HG03520 (cell line): Measurements from ENCODE around the gene ISM2.

Source experiments
- ATAC-seq: cut with Tn5 transposase; IDR thresholded peaks from one replicate; pipeline ENCODE4 v1.9.1; 2021; ENCODE audit warnings: mild to moderate bottlenecking, moderate library complexity; ENCODE audit not compliant: unreplicated experiment

The ISM2 gene

DNA sequence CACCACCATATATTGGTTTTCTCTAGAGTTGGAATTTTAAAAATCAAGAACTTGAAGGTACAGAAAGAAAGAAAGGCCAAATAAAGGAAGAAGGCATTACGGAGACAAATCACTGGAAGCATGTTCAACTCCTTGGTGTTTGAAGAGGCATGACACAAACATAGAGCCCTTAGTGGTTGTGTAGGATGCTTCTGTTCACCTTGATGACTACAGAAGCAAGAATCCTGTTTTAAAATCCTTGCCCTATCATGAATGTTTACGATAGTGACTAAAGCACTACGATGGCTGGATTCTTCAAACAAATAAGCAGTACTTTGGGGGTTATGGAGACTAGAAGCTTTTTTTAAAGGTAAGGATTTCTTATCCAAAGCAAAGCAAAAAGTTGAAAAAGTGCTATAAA lies 10.3 kb upstream of the ISM2 start:
- ATAC-seq, result no peak

DNA sequence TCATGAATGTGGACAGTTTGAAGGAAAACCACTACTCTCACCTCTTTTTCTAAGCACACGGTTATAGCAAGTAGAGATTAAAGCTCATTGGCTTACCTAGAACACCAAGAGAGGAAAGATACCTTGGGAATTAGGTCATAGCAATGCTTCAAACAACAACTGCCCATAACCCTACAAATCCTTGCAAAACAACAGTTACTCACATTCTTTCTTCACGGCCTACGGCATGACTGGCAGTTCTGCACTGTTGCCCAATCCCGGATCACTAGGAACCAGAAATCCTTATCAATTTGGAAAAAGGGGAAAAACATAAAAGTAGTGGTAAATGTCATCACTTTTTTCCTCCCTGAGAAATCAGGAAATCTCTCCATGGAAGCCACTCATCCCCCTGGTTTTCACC lies 9.6 kb upstream of the ISM2 start:
- ATAC-seq, result no peak

DNA sequence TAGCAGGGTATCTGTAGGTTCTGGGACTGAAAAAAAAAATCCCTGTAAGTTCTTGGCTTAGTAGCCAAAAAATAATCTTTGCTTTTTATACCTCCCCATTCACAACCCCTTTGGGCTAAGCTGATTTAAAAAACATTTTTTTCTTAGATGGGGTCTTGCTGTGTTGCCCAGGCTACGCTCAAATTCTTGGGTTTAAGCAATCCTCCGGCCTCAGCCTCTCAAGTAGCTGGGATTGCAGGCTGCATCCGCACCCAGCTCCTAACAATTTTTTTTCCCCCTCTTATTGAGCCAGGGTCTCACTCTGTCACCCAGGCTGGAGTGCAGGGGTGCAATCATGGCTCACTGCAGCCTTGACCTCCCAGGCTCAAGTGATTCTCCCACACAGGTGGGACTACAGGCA lies 9.1 kb upstream of the ISM2 start:
- no peak for ATAC-seq

DNA sequence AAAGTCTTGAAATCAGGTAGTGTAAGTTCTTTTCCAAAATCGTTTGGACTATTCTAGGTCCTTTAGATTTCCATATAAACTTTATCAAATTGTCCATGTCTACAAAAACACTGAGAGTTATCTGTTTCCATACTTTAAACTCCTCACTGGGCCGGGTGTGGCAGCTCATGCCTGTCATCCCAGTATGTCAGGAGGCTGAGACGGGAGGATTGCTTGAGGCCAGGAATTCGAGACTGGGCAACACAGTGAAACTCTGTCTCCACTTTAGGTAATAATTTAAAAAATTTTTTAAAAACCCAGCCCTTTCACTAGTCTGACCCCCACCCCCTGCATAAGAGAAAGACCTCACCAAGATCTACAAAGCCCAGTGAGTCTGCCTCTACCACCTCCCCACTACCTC lies 6.4 kb upstream of the ISM2 start:
- no peak for ATAC-seq

DNA sequence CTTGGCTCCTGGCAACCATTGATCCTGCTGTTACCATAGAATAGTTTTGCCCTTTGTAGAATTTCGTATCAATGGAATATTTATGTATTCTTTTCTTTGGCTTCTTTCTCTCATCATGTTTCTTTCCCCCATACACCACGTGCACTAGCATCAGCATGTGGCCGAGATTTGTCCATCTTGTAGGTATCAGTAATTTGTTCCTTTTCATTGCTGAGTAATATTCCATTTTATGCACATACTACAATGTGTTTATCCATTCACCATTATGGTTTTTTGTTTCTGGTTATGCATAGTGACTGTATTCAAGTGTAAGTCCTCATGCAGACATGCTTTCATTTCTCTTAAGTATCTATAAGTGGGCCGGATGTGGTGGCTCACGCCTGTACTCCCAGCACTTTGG lies 4.5 kb upstream of the ISM2 start:
- no peak for ATAC-seq

DNA sequence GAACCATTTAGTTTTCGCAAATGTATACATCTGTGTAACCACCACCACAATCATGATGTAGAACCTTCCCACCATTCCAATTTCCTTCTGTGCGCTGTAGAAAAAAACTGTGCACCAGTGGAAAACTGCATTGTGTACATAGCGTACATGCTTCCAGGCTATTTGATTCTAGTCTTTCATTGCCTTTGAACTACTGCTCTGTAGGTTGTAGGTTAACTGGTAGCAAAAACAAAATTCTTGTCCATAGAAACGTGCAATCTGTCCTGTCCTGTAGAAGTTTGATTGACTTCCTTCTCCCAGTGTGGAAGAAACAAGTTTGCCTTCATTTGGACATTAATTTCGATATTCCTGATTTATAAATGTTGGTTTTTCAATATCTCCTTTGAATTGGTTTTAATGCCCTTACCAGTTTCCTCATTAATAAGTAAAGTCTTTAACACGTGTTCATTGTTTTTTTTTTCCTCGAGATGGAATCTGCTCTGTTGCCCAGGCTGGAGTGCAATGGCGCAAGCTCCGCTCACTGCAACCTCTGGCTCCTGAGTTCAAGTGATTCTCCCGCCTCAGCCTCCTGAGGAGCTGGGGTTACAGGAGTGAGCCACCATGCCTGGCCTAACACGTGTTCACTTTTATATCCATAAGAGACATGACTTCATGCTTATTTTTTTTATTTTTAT lies 3.6 kb upstream of the ISM2 start:
- no peak for ATAC-seq

DNA sequence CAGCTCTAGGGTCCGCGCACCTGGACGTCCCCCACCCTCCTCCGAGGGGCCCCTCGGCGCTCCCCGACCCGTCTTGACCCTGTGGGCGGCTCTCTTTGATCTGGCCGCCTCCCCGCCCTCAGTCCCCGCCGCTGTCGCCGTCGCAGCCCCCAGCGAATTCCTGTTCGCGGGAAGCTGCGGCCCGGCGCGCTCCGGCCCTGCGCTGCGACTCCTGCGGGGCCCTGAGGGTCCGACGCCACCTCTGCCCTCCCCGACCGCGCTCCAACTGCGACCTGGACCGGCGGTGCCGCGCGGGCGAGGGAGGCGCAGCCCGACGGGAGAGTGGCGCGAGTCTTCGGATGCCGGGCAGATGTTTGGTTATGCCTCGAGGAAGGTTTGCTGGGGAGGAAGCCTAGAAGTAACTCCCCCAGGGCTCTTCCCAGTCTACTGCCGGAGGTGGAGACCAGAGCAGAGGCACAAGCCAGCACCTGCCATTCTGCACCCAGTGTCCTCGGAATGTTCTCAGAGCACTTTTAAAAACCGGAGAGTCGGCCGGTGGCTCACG lies 440 bp upstream of the ISM2 start:
- ATAC-seq, result peak; percentile 9

DNA sequence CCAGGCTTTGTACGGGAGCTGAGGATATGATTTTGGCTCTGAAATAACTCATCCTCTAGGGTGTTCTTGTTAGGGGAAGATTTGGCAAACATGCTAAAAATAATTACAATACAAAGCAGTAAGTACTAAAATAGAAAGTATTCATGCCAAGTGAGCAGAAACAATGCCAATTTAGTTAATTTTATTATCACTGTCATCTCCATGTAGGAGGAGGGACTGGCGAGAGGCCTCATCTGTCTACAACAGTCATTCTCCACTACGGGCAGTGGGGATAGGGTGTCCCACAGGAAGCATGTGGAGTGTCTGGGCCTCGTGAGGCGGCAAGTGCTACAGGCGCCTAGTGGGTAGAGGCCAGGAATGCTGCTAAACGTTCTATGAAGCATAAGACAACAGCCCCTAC lies 3.3 kb downstream of the ISM2 start:
- no peak for ATAC-seq

DNA sequence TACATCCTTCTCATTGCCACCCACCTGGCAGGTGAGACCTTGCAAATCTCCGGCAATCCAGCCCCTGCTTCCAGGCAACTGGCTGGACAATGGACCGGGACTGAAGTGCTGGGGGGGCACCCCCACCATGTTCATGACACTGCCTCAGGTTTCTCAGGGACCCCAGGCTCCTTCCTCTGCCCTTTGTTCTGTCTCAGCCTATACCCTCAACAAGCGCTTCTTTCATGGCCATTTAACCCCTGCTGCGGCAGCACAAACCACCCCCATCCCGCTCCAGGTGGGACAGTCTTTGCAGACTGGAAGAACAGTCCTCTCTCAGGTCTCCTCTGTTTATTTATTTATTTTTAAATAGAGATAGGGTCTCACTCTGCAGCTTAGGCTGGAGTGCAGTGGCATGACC lies 7.6 kb downstream of the ISM2 start:
- no peak for ATAC-seq

DNA sequence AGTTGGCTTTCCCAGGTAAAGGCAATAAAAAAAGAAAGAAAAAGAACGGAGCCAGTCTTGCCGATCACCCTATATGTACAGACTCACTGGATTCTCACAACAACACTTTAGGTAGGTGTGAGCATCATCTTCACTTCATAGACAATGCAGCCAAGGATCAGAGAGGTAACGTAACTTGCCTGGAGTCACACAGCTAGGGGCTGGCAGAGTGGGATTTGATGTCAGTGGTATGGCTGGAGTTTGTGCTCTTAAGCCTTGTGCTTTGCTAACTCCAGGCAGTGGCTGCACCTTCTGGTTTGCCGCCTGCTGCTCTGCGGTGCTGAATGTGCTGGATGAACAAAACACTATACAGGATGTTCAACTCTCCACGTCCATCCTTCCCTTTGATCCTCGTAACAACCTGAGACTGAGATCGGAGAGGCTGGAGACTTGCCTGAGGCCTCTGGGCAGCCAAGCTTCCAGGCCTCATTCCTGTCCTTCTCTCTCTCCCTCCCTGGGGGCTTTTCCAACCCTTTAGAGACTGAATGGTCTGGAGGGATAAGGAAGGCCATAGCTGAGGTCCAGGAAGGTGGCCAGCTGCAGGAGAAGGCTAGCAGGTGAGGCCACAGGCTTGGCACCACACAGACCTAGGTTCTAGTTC lies 8.1 kb downstream of the ISM2 start:
- no peak for ATAC-seq

DNA sequence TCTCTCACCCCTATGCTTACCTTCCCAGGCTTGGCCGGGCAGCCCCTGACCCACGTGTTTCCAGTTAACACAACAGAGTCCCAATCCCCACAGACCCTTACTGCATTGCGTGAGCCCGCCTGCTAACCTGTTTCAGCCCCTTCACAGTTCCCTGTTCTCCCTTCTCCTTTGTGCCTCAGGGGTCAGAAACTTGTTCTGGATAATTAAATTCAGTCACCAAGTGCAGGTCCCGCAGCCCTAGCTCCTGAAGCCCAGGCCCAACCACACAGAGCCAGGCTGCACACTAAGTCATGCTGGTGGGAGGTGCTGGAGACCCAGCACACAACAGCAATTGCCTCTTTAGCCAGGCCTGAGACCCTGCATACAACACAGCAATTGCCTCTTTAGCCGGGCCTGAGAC lies 9.6 kb downstream of the ISM2 start:
- ATAC-seq, result no peak

DNA sequence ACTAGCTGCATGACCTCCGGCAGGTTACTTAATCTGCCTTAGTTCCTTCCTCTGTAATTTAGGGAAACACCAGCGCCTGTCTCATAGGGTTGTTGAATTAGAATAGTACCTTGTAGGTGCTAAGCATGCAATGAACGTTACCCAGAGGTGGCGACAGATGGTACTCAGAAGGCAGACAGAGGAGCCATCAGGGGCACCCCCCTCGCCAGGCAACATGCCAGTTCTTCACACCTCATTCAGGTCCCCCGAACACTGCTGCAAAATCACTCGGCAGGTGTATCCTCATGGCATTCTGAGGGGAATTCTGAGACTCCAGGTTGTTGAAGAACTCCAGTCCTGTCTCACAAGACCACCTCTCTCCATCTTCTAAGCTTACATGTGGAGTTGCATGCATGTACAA lies 10.1 kb downstream of the ISM2 start:
- ATAC-seq, result no peak

DNA sequence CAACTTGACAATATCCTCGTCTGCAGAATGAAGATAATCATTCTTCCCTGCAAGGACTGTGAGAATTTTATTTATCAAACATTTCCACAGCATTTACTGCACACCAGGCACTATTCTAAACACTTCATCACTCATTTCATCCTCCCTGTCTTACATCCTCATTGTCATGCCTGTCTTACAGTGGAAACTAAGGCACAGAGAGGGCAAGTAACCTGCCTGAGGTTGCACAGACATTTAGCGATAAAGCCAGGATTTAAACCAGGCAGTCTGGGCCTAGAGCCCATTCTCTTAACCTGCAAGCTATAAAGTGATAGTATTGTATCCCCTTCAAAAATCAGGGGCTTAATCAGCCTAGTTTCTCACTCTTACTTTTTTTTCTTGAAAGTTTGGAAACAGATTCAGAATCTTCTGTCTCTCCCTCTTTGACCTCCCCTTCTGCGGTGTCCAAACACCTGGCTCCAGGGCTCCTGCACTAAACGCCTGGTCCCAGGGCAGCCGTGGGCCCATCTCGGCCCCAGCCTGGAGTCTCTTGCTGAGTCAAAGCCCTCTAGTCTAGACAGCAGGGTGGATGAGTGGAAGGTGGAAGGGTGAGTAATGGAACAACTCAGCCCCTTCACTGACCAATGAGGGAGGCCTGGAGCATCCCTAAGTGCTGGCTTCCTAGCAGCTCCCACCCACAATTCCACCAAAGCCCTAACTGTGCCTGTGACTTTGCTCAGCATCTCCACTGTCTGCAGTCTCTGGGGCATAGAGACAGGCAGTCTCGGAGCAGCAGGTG lies 12.5 kb downstream of the ISM2 start:
- ATAC-seq, result no peak

DNA sequence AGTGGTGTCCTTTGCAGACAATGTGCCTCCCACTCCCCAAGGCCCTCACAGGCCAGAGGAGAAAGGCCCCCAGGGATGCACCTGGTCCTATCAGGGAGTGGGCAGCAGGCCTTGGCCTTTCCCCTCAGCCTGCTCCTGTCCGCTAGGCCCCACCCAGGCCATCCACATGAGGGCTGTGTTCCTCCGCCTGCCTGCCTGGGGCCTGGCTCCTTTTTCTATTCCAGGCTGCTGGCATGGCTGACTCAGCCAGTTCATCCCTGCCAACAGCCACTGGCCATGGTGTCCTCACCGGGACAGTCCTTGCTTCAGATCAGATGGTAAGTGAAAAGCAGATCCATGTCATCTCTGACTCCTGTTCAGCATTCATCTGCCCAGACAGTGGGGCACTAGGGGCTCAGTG lies 13.4 kb downstream of the ISM2 start:
- ATAC-seq, result no peak

DNA sequence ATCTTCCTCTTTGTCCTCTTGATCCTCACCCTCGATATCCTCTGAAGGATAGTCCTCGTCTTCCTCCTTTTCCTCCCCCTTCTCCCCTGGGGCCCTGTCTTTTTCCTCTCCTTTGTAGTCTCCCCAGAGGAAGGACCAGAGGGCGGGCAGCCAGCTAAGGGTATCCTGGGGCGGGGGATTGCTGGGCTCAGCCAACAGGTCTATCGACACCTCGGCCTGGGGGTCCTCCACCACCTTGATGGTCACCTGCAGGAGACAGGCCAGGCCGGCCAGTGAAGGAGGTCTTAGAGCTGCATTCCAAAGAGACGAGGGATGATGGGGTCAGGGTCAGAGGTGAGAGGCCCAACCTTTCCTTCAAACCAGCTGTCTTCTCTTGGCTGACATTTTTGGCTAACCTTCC lies 16.2 kb downstream of the ISM2 start:
- ATAC-seq, result no peak

DNA sequence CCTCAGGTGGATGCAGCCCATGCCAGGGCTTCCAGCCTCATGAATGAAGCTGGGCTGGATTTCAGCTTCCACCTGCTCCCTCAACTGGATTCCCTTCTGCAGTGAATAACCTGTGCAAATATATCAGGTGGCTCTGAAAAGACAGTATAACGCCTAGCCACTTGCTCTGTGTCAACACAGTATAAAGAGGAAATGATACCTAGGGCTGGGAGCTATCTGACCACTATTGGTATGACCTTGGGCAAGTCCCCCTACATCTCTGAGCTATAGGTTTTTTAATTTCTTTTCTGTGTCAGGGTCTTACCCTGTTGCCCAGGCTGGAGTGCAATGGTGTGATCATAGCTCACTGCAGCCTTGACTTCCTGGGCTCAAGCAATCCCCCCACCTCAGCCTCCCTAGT lies 19.8 kb downstream of the ISM2 start:
- peak; percentile 97 for ATAC-seq

DNA sequence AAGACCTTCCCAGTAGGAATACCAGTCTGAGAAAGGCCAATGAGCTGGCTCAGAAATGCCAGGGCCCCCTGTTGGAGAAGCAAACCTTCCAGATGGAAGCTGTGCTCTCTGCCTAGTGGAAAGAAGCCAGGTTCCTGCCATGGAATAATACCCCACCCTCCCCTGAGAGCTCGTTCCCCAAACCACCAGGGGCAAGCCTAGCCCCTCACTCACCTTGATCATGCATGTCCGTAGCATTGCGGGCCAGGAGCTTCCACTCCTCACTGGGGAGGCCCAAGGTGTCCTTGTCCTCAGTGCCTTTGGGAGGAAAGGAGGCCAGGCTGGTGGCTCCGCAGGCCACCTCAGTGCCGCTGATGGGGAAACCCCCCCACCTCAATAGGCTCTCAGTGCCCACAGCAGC lies 20.6 kb downstream of the ISM2 start:
- no peak for ATAC-seq

DNA sequence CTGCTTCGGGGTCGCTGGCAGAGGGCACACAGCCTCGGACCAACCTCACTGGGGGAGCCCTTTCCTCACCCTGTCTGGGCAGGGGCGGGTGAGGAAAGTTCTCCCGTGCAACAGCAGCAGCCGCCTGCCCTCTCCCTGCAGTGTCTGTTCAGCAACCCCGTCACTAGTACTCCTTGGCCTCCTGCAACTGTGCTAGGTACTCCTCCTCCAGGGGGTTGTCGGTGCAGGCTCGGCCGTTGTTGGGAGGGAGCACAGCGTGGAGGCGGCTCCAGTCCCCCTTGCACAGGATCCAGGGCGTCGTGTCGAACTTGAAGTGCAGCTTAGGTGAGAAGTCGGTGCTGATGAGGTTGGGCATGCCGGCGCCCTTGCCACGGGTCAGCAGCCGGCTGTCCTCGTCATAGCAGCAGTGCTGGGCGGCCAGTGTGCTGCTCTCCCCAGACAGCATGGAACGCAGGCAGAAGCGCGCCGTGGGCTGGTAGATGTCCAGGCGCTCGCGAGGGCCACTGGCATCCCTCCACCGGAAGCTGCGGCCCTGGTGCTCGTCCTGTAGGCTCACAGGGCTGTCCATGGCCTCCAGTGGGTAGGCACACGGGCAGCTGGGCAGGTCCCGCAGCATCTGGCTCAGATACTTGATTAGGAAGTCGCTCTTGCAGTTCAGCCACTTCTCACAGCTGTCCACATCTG lies 23.0 kb downstream of the ISM2 start:
- no peak for ATAC-seq

DNA sequence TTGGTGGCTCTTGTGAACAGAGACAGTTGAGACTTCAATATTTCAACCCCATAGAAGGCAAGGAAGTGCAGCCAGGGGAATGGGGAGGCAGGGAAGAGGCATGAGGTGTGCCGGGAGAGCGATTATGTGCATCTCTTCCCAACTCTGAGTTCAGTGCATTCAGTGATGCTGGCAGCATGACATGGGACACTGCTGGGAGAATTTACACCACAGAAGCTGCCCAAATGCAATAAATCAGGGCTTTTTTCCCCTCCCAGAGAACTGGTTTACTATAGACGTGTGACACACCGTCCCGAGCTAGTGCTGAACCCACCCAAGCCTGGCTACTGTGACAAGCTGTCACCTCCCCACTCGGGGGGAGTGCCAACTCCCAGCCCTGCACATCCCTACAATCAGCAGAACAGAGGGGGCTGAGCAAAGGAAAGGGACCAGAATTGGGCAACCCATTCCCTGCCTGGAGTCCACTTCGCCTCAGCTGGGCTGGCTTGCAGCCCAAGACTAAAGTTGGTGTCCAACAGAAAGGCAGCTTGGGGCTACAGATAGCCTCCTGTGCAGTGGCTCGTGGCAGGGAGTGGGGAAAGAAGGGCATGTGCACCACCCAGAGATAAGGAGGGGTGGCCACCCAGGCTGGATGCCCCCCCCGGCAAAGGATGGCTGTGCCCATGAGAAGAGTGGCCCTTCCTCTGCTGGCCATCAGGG lies 24.0 kb downstream of the ISM2 start:
- ATAC-seq, result no peak

DNA sequence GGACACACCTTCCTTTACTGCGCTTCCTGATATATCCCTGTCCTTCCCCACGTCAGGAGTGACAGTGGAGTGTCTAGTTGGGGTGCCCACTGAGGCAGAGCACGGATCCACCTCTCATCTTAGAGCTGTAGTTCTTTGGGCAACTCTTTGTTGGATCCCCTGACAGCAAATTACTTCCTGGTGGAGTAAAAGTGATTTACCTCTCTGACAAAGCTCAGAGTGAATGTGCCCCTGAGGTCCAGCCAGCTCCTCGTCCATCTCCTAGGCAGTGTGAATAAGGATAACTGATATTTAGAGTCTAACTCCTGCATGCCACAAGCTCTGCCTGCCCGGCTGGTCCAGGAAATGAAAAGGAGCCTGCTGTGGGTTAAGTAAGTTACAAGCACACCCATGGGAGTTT lies 24.7 kb downstream of the ISM2 start:
- no peak for ATAC-seq
